Endothelial cell (in vitro differentiated cells): Measurements from ENCODE around the gene COL13A1. TPM values are rescaled to one million over a fixed set of nuclear protein-coding genes. Genes with fewer than 3 reads are reported as not detected.
A peak's percentile ranks its signal among the peaks of the same experiment; 100 is the strongest.

Source experiments
- DNase-seq: peaks from one replicate; pipeline ENCODE4 v3.0.0; 2021; ENCODE audit warnings: low spot score
- H3K27ac Mint-ChIP-seq: one replicate; pipeline ENCODE4 v1.8.0; 2021; ENCODE audit warnings: mixed read lengths, inconsistent platforms; ENCODE audit not compliant: unreplicated experiment
- H3K27me3 Mint-ChIP-seq: one replicate; pipeline ENCODE4 v1.8.0; 2021; ENCODE audit warnings: mild to moderate bottlenecking, moderate library complexity, mixed read lengths, inconsistent platforms; ENCODE audit not compliant: unreplicated experiment
- H3K36me3 Mint-ChIP-seq: one replicate; pipeline ENCODE4 v1.8.0; 2021; ENCODE audit warnings: mild to moderate bottlenecking, low read depth, mixed read lengths, inconsistent platforms; ENCODE audit not compliant: unreplicated experiment
- H3K4me1 Mint-ChIP-seq: one replicate; pipeline ENCODE4 v1.8.0; 2021; ENCODE audit warnings: mild to moderate bottlenecking, mixed read lengths, inconsistent platforms; ENCODE audit not compliant: unreplicated experiment
- H3K4me3 Mint-ChIP-seq: one replicate; pipeline ENCODE4 v1.8.0; 2021; ENCODE audit warnings: mild to moderate bottlenecking, mixed read lengths, inconsistent platforms; ENCODE audit not compliant: unreplicated experiment
- H3K9me3 Mint-ChIP-seq: one replicate; pipeline ENCODE4 v1.8.0; 2021; ENCODE audit warnings: mixed read lengths, inconsistent platforms; ENCODE audit not compliant: unreplicated experiment
- total RNA-seq: library from RNA; stranded (reverse); fragmentation: NEBNext Ultra II Directional; extraction: Animal tissue kit (Norgen Biotek cat#: 25700); gene quantifications from one replicate; pipeline ENCODE4 v1.2.1, GENCODE V29; 2021; ENCODE audit not compliant: unreplicated experiment
- TF ChIP-seq, protein P1 (sequence below): fragments of 200-600 bp; sonication (generic); IDR thresholded peaks from one replicate; pipeline ENCODE4 v1.5.0; 2021; ENCODE audit warnings: antibody characterized with exemption; ENCODE audit not compliant: unreplicated experiment

The COL13A1 gene
- total RNA-seq, 1 donor from 2014 or later = 22.6 TPM

DNA sequence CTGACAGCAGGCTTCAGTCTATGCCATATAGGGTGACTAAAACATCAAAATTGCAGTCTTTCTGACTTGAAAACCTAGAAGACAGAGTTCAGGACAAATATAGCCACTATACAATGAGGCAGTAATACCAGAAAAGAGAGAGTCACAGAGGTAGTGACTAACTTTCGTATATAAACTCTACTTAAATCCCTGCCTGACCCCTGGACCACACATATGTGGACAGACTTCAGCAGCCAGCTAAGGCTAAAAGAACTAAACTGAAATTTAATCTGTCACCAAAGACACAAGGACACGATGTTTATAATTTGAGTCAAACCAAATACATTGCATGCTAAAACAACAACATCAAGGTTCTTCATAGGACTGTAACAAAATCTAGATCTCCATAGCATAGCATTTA is 186.4 kb downstream of the COL13A1 start:
- Mint-ChIP-seq H3K27me3 (no peaks in the 10 kb centered on the region), H3K4me1 (no peaks in the 10 kb centered on the region), H3K36me3 (no peaks in the 10 kb centered on the region), H3K4me3 (no peak overlapping the region), H3K9me3 (no peaks in the 10 kb centered on the region), H3K27ac (peak overlapping the region; percentile 80)
- DNase-seq = no peak
- TF ChIP-seq, protein P1, sequence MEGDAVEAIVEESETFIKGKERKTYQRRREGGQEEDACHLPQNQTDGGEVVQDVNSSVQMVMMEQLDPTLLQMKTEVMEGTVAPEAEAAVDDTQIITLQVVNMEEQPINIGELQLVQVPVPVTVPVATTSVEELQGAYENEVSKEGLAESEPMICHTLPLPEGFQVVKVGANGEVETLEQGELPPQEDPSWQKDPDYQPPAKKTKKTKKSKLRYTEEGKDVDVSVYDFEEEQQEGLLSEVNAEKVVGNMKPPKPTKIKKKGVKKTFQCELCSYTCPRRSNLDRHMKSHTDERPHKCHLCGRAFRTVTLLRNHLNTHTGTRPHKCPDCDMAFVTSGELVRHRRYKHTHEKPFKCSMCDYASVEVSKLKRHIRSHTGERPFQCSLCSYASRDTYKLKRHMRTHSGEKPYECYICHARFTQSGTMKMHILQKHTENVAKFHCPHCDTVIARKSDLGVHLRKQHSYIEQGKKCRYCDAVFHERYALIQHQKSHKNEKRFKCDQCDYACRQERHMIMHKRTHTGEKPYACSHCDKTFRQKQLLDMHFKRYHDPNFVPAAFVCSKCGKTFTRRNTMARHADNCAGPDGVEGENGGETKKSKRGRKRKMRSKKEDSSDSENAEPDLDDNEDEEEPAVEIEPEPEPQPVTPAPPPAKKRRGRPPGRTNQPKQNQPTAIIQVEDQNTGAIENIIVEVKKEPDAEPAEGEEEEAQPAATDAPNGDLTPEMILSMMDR = no peak

DNA sequence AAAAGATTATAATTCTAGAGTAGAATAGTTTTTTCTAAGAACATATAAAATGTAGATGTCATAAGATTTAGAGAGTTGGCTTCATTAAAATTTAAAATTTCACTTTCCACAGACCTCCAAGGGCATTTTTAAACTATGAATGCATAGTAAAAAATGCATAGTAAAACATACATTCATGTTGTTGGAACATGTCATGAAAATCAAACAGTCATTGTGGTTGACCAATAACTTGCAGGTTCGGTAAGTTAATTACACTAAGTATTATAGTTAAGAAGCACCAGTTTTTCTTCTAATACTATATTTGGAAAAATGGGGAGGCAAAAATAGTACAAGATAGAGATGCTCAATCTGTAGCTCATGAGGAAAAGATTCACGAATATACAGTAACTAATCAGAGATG is 189.4 kb downstream of the COL13A1 start:
- Mint-ChIP-seq H3K36me3 (no peaks in the 10 kb centered on the region), H3K4me3 (no peak overlapping the region), H3K27ac (no peak overlapping the region), H3K9me3 (no peaks in the 10 kb centered on the region), H3K27me3 (no peaks in the 10 kb centered on the region), H3K4me1 (no peaks in the 10 kb centered on the region)
- TF ChIP-seq, protein P1 = no peak
- DNase-seq = no peak

DNA sequence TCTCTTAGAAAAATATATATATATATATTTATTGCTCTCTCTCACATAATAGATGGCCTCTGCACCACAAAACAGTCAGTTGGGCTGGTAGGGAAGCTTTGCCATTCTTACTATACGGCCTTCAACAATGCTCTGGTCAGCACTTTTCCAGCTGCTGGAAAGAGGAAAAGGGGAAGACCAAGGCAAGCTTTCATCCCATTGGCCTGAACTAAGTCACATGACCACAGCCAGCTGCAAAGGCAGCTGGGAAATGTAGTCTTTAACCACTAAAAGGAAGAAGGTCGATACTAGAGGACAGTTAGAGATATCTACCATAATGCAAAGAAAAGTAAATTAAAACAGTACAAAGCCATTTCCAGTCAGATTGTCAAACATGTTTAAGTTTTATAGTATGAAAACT is 192.6 kb downstream of the COL13A1 start:
- Mint-ChIP-seq H3K27me3 (no peaks in the 10 kb centered on the region), H3K36me3 (no peaks in the 10 kb centered on the region), H3K27ac (no peak overlapping the region), H3K4me1 (no peaks in the 10 kb centered on the region), H3K9me3 (no peaks in the 10 kb centered on the region), H3K4me3 (no peak overlapping the region)
- peak; percentile 13 for DNase-seq
- TF ChIP-seq, protein P1 = no peak

DNA sequence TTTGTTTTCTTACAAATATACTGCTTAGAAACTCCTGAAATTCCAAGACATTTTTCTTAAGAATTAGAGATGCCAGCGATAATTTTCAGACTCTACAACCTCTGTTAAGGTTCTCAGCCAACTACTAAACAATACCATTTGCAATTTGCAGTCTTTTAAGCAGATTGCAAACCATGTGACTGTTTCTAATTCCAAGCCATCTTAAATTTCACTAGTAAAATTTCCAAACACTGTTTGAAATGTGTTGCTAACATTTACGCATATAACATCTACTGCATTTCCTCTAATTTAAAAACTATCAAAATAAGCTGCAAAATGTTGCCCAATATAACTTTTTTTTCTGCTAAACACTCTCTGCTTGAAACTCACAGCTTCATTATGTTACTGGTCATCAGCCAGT is 194.9 kb downstream of the COL13A1 start:
- H3K36me3 Mint-ChIP-seq = no peaks in the 10 kb centered on the region
- TF ChIP-seq, protein P1 = no peak
- peaks cover 2% of the 10 kb centered on the region for H3K4me1 Mint-ChIP-seq
- DNase-seq = no peak
- peaks cover 3% of the 10 kb centered on the region for H3K27me3 Mint-ChIP-seq
- no peak overlapping the region for H3K27ac Mint-ChIP-seq
- H3K9me3 Mint-ChIP-seq = no peaks in the 10 kb centered on the region
- H3K4me3 Mint-ChIP-seq = no peak overlapping the region

DNA sequence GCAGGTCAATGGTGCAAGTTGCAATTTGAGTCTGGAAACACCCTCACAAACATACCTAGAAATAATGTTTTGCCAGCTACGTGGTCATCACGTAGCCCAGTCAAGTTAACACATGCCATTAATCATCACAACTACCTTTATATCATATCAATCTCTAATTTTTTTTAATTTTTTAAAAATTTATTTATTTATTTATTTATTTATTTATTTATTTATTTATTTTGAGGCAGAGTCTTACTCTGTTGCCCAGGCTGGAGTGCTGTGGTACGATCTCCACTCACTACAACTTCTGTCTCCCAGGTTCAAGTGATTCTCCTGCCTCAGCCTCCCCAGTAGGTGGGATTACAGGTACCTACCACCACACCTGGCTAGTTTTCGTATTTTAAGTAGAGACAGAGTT is 198.6 kb downstream of the COL13A1 start:
- Mint-ChIP-seq H3K4me1 (peaks cover 2% of the 10 kb centered on the region), H3K9me3 (no peaks in the 10 kb centered on the region), H3K36me3 (no peaks in the 10 kb centered on the region), H3K27me3 (peaks cover 3% of the 10 kb centered on the region), H3K27ac (no peak overlapping the region), H3K4me3 (no peak overlapping the region)
- TF ChIP-seq, protein P1 = no peak
- DNase-seq = no peak
